WTC11 (cell line): ENCODE measurements around the gene S100A8. TPM values are rescaled to one million over a fixed set of nuclear protein-coding genes. Genes with fewer than 3 reads are reported as not detected.

Source experiments
- ATAC-seq: fragments of 200-7000 bp; cut with Tn5 transposase; 2 replicates; pipeline ENCODE4 v1.10.0; 2021; ENCODE audit warnings: mild to moderate bottlenecking, moderate library complexity
- CTCF ChIA-PET: fragments of 300-600 bp; sonication (Branson Sonifier 250); formaldehyde crosslinking; loops from one replicate; lab custom pipeline; 2021; ENCODE audit warnings: antibody characterized with exemption; lab: Charles Lee
- POLR2A ChIA-PET: fragments of 350-600 bp; sonication (Branson Sonifier 250); formaldehyde crosslinking; loops from one replicate; lab custom pipeline; 2021; ENCODE audit warnings: antibody characterized with exemption; lab: Charles Lee
- DNase-seq: peaks from one replicate; pipeline ENCODE4 v3.0.0; 2021; ENCODE audit warnings: low spot score
- H3K27ac Mint-ChIP-seq: 2 replicates; pipeline ENCODE4 v1.8.0; 2021; ENCODE audit warnings: mixed read lengths
- H3K27me3 Mint-ChIP-seq: 2 replicates; pipeline ENCODE4 v1.8.0; 2021; ENCODE audit warnings: low read depth, mild to moderate bottlenecking, moderate library complexity, mixed read lengths
- H3K36me3 Mint-ChIP-seq: 2 replicates; pipeline ENCODE4 v1.8.0; 2021; ENCODE audit warnings: mixed read lengths
- H3K4me1 Mint-ChIP-seq: 2 replicates; pipeline ENCODE4 v1.8.0; 2022; ENCODE audit warnings: mixed read lengths
- H3K4me3 Mint-ChIP-seq: 2 replicates; pipeline ENCODE4 v1.8.0; 2021; ENCODE audit warnings: mild to moderate bottlenecking, moderate library complexity, mixed read lengths
- H3K9me3 Mint-ChIP-seq: 2 replicates; pipeline ENCODE4 v1.8.0; 2021; ENCODE audit warnings: mixed read lengths
- AFF4 ChIP-seq: sonication (generic); formaldehyde crosslinking; IDR thresholded peaks from 2 replicates; pipeline ENCODE4 v1.8.1; 2023; ENCODE audit warnings: mild to moderate bottlenecking, missing genetic modification reagents, borderline replicate concordance
- ARID4B ChIP-seq: sonication (generic); formaldehyde crosslinking; IDR thresholded peaks from 2 replicates; pipeline ENCODE4 v1.8.0; 2023; ENCODE audit warnings: missing genetic modification reagents, mild to moderate bottlenecking, borderline replicate concordance
- ATF1 ChIP-seq: sonication (generic); formaldehyde crosslinking; IDR thresholded peaks from 2 replicates; pipeline ENCODE4 v1.8.1; 2023; ENCODE audit warnings: mild to moderate bottlenecking, moderate library complexity, missing genetic modification reagents
- ESRRA ChIP-seq: sonication (generic); formaldehyde crosslinking; IDR thresholded peaks from 2 replicates; pipeline ENCODE4 v1.8.1; 2022; ENCODE audit warnings: mild to moderate bottlenecking, missing genetic modification reagents, borderline replicate concordance
- PREB ChIP-seq: sonication (generic); formaldehyde crosslinking; IDR thresholded peaks from 2 replicates; pipeline ENCODE4 v1.8.1; 2022; ENCODE audit warnings: mild to moderate bottlenecking, missing genetic modification reagents, moderate library complexity, borderline replicate concordance
- SMAD3 ChIP-seq: sonication (generic); formaldehyde crosslinking; IDR thresholded peaks from 2 replicates; pipeline ENCODE4 v1.8.0; 2022; ENCODE audit warnings: missing genetic modification reagents, mild to moderate bottlenecking, borderline replicate concordance
- TP53 ChIP-seq: sonication (generic); formaldehyde crosslinking; IDR thresholded peaks from 2 replicates; pipeline ENCODE4 v1.8.1; 2023; ENCODE audit warnings: mild to moderate bottlenecking, missing genetic modification reagents
- ZNF121 ChIP-seq: sonication (generic); formaldehyde crosslinking; IDR thresholded peaks from 2 replicates; pipeline ENCODE4 v1.8.0; 2023; ENCODE audit warnings: missing genetic modification reagents
- ZNF317 ChIP-seq: sonication (generic); formaldehyde crosslinking; IDR thresholded peaks from 2 replicates; pipeline ENCODE4 v1.8.1; 2023; ENCODE audit warnings: low read depth, mild to moderate bottlenecking, moderate library complexity, missing genetic modification reagents, borderline replicate concordance
- ZNF423 ChIP-seq: fragments of 250-450 bp; sonication (Bioruptor Pico); IDR thresholded peaks from 2 replicates; pipeline ENCODE4 v2.1.2; 2022; ENCODE audit warnings: mild to moderate bottlenecking, moderate library complexity
- ZNF425 ChIP-seq: fragments of 250-450 bp; sonication (Bioruptor Pico); conservative IDR thresholded peaks from 2 replicates; pipeline ENCODE4 v1.9.0; 2021; ENCODE audit warnings: mild to moderate bottlenecking
- total RNA-seq: library from RNA; stranded (reverse); gene quantifications from 3 replicates; pipeline ENCODE4 v1.2.3, GENCODE V29; 2021
- TF ChIP-seq, protein P1 (sequence below): fragments of 200-600 bp; IDR thresholded peaks from 2 replicates; pipeline ENCODE4 v1.8.0; 2022; ENCODE audit warnings: antibody characterized with exemption
- TF ChIP-seq, protein P2 (sequence below): sonication (generic); formaldehyde crosslinking; IDR thresholded peaks from 2 replicates; pipeline ENCODE4 v1.8.1; 2023; ENCODE audit warnings: mild to moderate bottlenecking, missing genetic modification reagents, moderate library complexity

S100A8 gene
- total RNA-seq, 1 experiment from 2014 or later: not detected

DNA sequence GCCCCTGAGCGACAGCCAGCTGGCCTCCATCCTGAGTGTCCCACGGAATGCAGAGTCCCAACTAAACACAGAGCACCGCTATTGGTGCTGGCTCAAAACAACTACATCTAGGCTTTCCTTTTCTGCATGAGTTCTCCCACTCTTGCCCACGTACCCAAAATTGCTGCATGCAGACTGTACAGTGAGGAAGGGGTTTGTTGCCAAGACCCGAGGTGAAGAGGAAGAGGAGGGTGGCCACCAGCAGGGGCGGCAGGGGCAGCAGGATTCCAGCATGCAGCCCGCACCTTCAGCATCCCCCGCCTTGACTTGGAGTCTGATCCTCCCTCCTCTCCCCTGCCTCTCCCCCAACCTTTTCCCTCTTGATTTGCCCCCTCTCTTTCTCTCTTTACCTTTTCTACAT is 25.2 kb downstream of the S100A8 start:
- ATAC-seq (no peak), DNase-seq (no peak)
- TF ChIP-seq AFF4 (no peak), ARID4B (CRISPR knock-in tag) (no peak), TP53 (CRISPR knock-in tag) (no peak), ZNF317 (CRISPR knock-in tag) (no peak), ZNF423 (CRISPR knock-in tag) (no peak), SMAD3 (CRISPR knock-in tag) (no peak), ESRRA (CRISPR knock-in tag) (no peak), PREB (CRISPR knock-in tag) (no peak), ZNF425 (CRISPR knock-in tag) (no peak), ZNF121 (CRISPR knock-in tag) (no peak), ATF1 (no peak)
- TF ChIP-seq, protein P1, sequence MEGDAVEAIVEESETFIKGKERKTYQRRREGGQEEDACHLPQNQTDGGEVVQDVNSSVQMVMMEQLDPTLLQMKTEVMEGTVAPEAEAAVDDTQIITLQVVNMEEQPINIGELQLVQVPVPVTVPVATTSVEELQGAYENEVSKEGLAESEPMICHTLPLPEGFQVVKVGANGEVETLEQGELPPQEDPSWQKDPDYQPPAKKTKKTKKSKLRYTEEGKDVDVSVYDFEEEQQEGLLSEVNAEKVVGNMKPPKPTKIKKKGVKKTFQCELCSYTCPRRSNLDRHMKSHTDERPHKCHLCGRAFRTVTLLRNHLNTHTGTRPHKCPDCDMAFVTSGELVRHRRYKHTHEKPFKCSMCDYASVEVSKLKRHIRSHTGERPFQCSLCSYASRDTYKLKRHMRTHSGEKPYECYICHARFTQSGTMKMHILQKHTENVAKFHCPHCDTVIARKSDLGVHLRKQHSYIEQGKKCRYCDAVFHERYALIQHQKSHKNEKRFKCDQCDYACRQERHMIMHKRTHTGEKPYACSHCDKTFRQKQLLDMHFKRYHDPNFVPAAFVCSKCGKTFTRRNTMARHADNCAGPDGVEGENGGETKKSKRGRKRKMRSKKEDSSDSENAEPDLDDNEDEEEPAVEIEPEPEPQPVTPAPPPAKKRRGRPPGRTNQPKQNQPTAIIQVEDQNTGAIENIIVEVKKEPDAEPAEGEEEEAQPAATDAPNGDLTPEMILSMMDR: no peak
- TF ChIP-seq, protein P2, sequence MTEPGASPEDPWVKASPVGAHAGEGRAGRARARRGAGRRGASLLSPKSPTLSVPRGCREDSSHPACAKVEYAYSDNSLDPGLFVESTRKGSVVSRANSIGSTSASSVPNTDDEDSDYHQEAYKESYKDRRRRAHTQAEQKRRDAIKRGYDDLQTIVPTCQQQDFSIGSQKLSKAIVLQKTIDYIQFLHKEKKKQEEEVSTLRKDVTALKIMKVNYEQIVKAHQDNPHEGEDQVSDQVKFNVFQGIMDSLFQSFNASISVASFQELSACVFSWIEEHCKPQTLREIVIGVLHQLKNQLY (CRISPR knock-in tag): no peak
- Mint-ChIP-seq H3K4me3 (no peak overlapping the region), H3K9me3 (no peaks in the 10 kb centered on the region), H3K27me3 (peaks cover 4% of the 10 kb centered on the region), H3K27ac (no peak overlapping the region), H3K36me3 (no peaks in the 10 kb centered on the region), H3K4me1 (no peaks in the 10 kb centered on the region)
- CTCF ChIA-PET: interaction anchor here (1.2 to 3.2 kb wide), 2 partner anchors 10 to 262 kb away, joined by 3 to 14 read pairs; partner anchors contain the start of gene S100A13
- POLR2A ChIA-PET: interaction anchor here (0.6 kb wide), 1 partner anchor 379 kb away, joined by 4 read pairs; no protein-coding TSS in a partner anchor
